ENCODE results near the gene TMEM45B.

- TF ChIP-seq MYC (IDR thresholded peaks at IDR 0.05; ENCODE audit: borderline replicate concordance, low read length) (no peak), CHD4 (IDR thresholded peaks at IDR 0.05; ENCODE audit: borderline replicate concordance) (no peak), TP53 (CRISPR knock-in tag; IDR thresholded peaks at IDR 0.05) (no peak), CEBPB (IDR thresholded peaks at IDR 0.05) (no peak), CTCF (IDR thresholded peaks at IDR 0.05) (no peak), KDM1A (IDR thresholded peaks at IDR 0.05; ENCODE audit: low read depth) (no peak), HOXB5 (CRISPR knock-in tag; IDR thresholded peaks at IDR 0.05) (no peak), EP300 (IDR thresholded peaks at IDR 0.05) (no peak), MAZ (IDR thresholded peaks at IDR 0.05; ENCODE audit: borderline replicate concordance, low read depth, low read length) (no peak)
Observed at GRCh38 chr11:129856036-129856435, 40.4 kb downstream of the TMEM45B start.
